HG03066 (cell line): Measurements from ENCODE around the gene DGCR6L.
"Not testable (repeated sequence)": the region's sequence is repeated elsewhere in the genome, so short reads cannot be mapped to it uniquely, and the experiment has no call there.

ENCODE experiments used
- ATAC-seq: cut with Tn5 transposase; IDR thresholded peaks from one replicate; pipeline ENCODE4 v1.9.1; 2021; ENCODE audit warnings: low read depth; ENCODE audit not compliant: unreplicated experiment

DGCR6L gene

DNA sequence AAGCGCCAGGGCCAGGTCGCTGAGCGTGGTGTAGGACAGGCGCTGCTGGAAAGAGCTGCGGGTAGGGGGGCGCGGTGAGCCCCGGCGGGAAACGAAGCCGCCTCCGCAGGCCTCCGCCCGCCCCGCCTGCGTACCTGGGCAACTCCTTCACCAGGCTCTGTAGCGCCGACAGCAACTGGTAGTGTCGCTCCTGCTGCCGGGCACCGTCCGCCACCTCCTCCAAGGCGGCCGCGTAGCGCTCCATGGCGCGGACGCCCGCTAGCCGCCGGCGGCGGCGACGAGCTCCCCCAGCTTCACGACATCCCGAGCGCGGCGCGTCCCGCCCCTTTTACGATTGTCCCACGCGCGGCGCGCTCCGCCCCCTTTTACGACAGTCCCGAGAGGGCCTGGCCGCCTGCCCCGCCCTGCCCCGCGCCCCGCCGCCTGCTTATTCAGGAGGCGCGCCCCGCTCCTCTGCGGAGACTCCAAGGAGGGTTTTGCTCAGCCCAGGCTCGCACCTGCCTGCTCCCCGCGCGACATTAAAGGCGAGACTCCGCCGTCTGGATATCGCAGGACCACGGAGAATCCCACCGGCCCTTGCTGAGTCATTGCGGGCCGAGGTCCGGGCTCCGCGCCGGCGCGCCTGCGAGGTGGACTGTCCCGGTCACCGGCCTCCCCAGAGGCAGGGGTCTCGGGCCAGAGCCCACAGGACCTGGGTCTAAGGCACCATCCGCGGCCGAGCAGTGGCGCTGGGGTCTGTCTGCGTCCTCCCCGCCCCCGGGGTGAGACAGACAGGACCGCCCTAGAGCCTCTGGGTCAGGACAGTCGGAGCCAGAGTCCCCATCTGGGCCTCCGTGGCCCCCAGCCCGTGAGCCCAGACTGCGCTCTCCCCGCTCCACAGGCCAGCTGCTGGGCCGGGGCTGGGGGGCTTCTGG lies at the start of gene DGCR6L:
TSS of gene DGCR6L (minus strand) at position 316 of the 914 bp plus-strand sequence. CDS start at position 244, 72 bp downstream.
- peak; percentile 66 for ATAC-seq

DNA sequence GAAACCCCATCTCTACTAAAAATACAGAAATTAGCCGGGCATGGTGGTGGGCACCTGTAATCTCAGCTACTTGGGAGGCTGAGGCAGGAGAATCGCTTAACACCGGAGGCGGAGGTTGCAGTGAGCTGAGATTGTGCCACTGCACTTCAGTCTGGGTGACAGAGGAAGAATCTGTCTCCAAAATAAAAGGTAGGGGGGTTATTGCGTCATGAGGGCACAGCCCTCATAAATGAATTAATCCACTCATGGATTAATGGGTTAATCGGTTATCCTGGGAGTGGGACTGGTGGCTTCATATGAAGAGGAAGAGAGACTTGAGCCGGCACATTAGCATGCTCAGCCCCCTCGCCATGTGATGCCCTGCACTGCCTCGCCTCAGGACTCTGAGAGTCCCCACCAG lies 49.0 kb upstream of the DGCR6L start:
- not testable (repeated sequence) for ATAC-seq

DNA sequence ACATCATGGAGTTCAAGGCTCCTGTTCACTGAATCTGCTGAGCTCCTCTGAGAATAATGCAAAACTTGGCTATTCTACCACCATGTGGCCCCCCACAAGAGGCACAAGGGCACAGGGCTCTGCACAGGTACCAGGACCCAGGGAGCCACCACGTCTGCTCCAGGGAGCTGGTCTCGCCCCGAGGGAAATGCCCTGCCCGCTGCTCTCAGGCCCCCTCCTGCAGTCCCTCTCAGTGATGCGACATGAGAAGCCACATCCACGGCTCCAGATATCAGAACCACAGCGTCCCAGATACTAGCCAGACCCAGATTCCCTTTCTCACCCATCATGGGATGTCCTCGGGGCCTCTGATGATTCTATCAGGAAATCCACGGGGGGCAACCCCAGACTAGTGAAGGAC lies 47.0 kb upstream of the DGCR6L start:
- not testable (repeated sequence) for ATAC-seq

DNA sequence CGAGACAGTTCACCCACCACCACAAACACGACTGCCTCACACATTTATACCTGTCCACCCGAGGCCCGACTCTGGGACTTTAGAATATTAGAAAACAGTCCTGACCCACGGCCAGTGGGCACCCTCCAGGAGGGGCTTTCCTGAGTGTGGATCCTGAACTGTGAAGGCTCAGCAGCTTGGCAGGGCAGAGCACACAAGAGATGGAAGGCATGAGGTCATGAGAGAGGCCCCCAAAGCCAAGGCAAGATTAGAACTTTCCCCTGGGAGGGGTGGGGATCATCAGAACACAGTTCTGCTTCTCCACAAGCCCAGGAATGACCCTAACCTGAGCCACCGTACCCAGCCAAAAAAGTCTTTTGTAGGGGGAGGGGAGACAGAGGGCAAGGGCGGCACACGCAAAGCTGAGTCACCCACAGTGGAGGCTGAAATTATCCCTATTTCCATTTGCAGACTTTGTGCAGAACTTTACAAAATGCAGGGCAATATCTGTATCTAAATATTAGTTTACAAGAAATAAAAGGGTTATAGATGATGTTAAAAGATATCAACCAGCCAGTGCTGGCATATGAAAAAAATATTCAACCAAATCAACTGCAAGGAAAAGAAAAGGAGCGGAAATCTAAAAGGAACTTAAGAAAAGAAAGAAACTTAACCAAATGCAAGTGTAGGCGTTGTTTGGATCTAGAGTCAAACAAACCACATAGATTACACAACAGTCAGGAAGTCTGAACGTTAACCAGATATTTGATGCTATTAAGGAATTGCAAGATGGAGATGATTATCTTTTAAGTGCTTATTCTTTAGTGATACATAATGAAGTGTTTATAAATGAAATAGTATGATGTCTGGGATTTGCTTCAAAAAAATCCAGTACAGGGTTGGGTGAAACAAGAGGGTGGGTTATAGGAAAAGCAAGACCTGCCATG lies 44.7 kb upstream of the DGCR6L start:
- not testable (repeated sequence) for ATAC-seq

DNA sequence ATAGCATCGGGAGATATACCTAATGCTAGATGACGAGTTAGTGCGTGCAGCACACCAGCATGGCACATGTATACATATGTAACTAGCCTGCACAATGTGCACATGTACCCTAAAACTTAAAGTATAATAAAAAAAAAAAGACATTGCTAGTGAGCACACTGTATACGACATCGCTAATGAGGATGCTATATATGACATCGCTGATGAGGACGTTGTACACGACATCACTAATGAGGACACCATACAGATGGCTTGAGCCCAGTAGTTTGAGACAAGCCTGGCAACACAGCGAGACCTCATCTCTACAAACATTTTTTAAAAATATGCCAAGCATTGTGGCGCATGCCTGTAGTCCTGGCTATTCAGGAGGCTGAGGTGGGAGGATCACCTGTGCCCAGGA lies 42.5 kb upstream of the DGCR6L start:
- ATAC-seq = not testable (repeated sequence)

DNA sequence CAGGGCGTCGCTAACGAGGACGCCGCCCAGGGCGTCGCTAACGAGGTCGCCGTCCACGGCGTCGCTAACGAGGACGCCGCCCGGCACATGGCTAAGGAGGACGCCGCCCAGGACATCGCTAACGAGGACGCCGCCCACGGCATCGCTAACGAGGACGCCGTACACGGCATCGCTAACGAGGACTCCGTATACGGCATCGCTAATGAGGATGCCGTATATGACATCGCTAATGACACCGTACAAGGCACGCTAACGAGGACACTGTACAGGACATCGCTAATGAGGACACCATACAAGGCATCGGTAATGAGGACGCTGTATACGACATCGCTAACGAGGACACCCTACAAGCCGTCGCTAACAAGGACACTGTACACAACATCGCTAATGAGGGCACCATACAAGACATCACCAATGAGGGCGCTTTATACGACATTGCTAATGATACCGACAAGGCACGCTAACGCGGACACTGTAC lies 41.9 kb upstream of the DGCR6L start:
- not testable (repeated sequence) for ATAC-seq

DNA sequence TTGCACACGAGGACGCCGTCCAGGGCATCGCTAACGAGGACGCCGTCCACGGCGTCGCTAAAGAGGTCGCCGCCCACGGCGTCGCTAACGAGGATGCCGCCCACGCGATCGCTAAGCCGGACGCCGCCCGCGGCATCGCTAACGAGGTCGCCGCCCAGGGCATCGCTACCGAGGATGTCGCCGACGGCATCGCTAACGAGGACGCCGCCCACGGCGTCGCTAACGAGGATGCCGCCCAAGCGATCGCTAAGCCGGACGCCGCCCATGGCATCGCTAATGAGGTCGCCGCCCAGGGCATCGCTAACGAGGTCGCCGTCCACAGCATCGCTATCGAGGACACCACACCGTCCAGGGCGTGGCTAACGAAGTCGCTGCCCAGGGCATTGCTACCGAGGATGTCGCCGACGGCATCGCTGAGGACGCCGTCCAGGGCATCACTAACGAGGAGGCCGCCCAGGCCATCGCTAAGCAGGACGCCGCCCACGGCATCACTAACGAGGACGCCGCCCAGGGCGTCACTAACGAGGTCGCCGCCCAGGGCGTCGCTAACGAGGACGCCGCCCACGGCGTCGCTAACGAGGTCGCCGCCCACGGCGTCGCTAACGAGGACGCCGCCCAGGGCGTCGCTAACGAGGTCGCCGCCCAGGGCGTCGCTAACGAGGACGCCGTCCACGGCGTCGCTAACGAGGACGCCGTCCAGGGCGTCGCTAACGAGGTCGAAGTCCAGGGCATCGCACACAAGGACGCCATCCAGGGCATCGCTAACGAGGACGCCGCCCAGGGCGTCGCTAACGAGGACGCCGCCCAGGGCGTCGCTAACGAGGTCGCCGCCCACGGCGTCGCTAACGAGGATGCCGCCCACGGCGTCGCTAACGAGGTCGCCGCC lies 41.2 kb upstream of the DGCR6L start:
- ATAC-seq = not testable (repeated sequence)

DNA sequence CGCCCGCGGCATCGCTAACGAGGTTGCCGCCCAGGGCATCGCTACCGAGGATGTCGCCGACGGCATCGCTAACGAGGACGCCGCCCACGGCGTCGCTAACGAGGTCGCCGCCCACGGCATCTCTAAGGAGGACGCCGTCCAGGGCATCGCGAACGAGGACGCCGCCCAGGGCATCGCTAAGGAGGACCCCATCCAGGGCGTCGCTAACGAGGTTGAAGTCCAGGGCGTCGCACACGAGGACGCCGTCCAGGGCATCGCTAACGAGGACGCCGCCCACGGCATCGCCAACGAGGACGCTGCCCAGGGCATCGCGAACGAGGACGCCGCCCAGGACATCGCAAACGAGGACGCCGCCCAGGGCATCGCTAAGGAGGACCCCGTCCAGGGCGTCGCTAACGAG lies 40.4 kb upstream of the DGCR6L start:
- not testable (repeated sequence) for ATAC-seq

DNA sequence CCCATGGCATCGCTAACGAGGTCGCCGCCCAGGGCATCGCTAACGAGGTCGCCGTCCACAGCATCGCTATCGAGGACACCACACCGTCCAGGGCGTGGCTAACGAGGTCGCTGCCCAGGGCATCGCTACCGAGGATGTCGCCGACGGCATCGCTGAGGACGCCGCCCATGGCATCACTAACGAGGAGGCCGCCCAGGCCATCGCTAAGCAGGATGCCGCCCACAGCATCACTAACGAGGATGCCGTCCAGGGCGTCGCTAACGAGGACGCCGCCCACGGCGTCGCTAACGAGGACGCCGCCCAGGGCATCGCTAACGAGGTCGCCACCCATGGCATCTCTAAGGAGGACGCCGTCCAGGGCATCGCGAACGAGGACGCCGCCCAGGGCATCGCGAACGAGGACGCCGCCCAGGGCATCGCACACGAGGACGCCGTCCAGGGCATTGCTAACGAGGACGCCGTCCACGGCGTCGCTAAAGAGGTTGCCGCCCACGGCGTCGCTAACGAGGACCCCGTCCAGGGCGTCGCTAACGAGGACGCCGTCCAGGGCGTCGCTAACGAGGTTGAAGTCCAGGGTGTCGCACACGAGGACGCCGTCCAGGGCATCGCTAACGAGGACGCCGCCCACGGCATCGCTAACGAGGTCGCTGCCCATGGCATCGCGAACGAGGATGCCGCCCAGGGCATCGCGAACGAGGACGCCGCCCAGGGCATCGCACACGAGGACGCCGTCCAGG lies 38.8 kb upstream of the DGCR6L start:
- ATAC-seq = not testable (repeated sequence)

DNA sequence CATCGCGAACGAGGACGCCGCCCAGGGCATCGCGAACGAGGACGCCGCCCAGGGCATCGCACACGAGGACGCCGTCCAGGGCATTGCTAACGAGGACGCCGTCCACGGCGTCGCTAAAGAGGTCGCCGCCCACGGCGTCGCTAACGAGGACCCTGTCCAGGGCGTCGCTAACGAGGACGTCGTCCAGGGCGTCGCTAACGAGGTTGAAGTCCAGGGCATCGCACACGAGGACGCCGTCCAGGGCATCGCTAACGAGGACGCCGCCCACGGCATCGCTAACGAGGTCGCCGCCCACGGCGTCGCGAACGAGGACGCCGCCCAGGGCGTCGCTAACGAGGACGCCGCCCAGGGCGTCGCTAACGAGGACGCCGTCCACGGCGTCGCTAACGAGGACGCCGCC lies 38.1 kb upstream of the DGCR6L start:
- not testable (repeated sequence) for ATAC-seq

DNA sequence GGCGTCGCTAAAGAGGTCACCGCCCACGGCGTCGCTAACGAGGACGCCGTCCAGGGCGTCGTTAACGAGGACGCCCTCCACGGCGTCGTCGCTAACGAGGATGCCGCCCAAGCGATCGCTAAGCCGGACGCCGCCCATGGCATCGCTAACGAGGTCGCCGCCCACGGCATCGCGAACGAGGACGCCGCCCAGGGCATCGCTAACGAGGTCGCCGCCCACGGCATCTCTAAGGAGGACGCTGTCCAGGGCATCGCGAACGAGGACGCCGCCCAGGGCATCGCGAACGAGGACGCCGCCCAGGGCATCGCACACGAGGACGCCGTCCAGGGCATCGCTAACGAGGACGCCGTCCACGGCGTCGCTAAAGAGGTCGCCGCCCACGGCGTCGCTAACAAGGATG lies 37.0 kb upstream of the DGCR6L start:
- not testable (repeated sequence) for ATAC-seq

DNA sequence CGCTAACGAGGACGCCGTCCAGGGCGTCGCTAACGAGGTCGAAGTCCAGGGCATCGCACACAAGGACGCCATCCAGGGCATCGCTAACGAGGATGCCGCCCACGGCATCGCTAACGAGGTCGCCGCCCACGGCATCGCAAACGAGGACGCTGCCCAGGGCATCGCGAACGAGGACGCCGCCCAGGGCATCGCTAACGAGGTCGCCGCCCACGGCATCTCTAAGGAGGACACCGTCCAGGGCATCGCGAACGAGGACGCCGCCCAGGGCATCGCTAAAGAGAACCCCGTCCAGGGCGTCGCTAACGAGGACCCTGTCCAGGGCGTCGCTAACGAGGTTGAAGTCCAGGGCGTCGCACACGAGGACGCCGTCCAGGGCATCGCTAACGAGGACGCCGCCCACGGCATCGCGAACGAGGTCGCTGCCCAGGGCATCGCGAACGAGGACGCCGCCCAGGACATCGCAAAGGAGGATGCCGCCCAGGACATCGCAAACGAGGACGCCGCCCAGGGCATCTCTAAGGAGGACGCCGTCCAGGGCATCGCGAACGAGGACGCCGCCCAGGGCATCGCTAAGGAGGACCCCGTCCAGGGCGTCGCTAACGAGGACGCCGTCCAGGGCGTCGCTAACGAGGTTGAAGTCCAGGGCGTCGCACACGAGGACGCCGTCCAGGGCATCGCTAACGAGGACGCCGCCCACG lies 36.2 kb upstream of the DGCR6L start:
- ATAC-seq = not testable (repeated sequence)

DNA sequence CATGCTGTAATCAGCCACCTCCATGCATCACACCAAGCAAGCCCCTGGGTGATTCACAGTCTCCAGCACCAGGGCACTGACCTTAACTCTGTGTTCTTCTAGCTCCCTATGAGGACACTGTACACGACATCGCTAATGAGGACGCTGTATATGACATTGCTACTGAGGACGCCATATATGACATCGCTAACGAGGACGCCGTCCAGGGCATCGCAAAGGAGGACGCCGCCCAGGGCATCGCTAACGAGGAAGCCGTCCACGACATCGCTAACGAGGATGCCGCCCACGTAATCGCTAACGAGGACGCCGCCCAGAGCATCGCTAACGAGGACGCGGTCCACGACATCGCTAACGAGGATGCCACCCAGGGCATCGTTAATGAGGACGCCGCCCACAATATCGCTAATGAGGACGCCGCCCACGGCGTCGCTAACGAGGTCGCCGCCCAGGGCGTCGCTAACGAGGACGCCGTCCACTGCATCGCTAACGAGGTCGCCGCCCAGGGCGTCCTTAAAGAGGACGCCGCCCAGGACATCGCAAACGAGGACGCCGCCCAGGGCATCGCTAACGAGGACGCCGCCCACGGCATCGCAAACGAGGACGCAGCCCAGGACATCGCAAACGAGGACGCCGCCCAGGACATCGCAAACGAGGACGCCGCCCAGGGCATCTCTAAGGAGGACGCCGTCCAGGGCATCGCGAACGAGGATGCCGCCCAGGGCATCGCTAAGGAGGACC lies 34.5 kb upstream of the DGCR6L start:
- no peak for ATAC-seq

DNA sequence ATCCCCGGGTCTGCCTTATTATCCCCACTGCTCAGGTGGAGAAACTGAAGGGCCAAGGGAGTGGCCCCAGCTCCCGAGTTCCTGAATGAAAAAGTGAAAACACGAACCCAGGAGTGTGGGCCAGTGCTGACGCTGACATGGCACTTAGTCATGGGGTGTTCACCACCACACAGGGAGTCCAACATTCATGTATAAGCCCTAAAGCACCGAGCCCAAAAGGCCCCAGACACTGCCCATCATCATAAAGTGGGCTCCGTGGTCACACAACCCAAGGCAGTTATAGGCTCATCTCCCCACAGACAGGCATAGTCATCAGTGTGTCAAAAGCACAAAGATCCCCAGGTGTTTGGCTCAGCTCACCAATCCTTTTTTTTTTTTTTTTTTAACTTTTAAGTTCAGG lies 32.7 kb upstream of the DGCR6L start:
- not testable (repeated sequence) for ATAC-seq

DNA sequence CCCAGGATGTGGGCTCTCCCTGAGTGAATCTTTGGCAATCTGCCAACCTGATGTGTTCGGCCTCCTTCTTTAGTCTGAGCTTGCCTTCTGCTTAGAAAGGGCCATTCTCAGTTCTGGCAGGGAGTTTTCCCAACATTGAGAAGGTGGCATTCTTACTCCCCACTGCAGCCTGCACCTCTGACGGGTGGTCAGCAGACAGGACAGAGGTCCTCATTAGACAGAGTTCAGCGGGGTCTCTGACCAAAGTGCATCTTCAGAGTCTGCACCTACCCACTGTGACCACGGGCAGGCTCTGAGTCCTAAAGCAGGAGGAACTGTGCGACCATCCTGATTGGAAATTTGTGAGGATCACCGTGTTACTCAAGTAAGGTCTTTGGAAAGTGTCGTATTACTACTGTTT lies 26.7 kb upstream of the DGCR6L start:
- not testable (repeated sequence) for ATAC-seq

DNA sequence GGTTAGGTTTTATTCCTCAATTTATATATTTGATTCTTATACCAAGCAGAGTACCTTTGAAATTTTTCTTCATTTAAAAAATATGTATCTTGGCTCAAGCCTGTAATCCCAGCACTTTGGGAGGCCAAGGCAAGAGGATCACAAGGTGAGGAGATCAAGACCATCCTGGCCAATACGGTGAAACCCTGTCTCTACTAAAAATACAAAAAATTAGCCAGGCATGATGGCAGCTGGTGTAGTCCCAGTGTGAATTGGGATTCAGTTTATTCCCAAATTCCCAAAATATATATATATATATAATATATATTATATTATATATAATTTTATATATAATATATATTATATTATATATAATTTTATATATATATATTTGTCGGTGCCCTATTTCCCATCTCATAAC lies 18.4 kb upstream of the DGCR6L start:
- not testable (repeated sequence) for ATAC-seq

DNA sequence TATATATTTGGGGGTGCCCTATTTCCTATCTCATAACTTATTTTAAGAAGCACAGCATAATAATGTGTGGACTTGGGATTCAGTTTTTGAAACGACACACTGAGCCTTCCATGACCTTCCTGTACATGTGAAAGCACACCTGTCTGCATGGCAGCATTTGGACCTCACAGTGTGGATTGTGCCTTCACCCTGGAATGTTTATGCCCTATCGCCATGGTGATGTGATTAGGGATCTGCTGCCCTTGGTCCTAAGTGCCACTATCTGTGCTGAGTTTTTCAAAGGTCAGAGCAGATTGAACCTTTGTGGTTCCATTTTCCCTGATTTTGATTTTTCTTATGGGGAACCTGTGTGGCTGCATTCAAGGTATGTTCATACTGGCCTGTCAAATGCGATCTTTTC lies 17.9 kb upstream of the DGCR6L start:
- not testable (repeated sequence) for ATAC-seq

DNA sequence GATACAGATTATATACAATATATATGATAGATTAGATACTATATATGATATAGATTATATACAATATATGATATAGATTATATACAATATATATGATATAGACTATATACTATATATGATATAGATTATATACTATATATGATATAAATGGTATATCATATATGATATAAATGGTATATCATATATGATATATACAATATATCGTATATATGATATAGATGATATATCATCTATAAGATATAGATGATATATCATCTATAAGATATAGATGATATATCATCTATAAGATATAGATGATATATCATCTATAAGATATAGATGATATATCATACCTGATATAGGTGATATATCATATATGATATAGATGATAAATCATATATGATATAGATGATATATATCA lies 16.7 kb upstream of the DGCR6L start:
- not testable (repeated sequence) for ATAC-seq
